Retinal pigment epithelial cell (primary cell): ENCODE results near the gene NSUN7.

ENCODE experiments used
- DNase-seq: peaks from one replicate; pipeline ENCODE4 v3.0.0-alpha.2; 2010; ENCODE audit warnings: low read depth
- H3K4me3 ChIP-seq: 2 replicates; pipeline ENCODE4 v1.5.1; 2011; ENCODE audit warnings: mild to moderate bottlenecking, low read length, control low read depth, moderate library complexity
- CTCF ChIP-seq: conservative IDR thresholded peaks from 2 replicates; pipeline ENCODE4 v1.5.1; 2011; ENCODE audit warnings: low read depth, low read length, control low read depth, inconsistent platforms

The NSUN7 gene

GRCh38 chr4:40843696-40844095 is 93.9 kb downstream of the NSUN7 start:
- DNase-seq = no peak
- no peak overlapping the region for H3K4me3 ChIP-seq
- peak; percentile 10 for TF ChIP-seq CTCF

GRCh38 chr4:40844261-40844660 is 94.5 kb downstream of the NSUN7 start:
- no peak for DNase-seq
- no peak for TF ChIP-seq CTCF
- no peak overlapping the region for H3K4me3 ChIP-seq

GRCh38 chr4:40845154-40845835 is 95.5 kb downstream of the NSUN7 start:
- H3K4me3 ChIP-seq = no peak overlapping the region
- TF ChIP-seq CTCF = no peak
- no peak for DNase-seq

GRCh38 chr4:40846532-40846931 is 96.8 kb downstream of the NSUN7 start:
- DNase-seq = no peak
- TF ChIP-seq CTCF = no peak
- H3K4me3 ChIP-seq = no peak overlapping the region

GRCh38 chr4:40848251-40848650 is 98.5 kb downstream of the NSUN7 start:
- no peak for DNase-seq
- H3K4me3 ChIP-seq = no peak overlapping the region
- no peak for TF ChIP-seq CTCF

- no peak for DNase-seq
- no peak for TF ChIP-seq CTCF
- no peak overlapping the region for H3K4me3 ChIP-seq
Observed at GRCh38 chr4:40848940-40849339, 99.2 kb downstream of the NSUN7 start.

GRCh38 chr4:40850496-40850895 is 100.7 kb downstream of the NSUN7 start:
- DNase-seq = no peak
- TF ChIP-seq CTCF = no peak

More at GRCh38 chr4:40850496-40850895, 100.7 kb downstream of the NSUN7 start:
- H3K4me3 ChIP-seq = no peak overlapping the region
